Measurements from ENCODE around the gene CA12. TPM values are rescaled to one million over a fixed set of nuclear protein-coding genes. Genes with fewer than 3 reads are reported as not detected.

CA12 gene
- total RNA-seq, 2 experiments from 2014 or later, result not detected

GRCh38 chr15:63331456-63331855 lies 50.2 kb downstream of the CA12 start:
- Histone ChIP-seq H3K27ac (ENCODE audit: low read depth in 1 of 2, low read length in 2 of 2) (no peak overlapping the region), H3K36me3 (ENCODE audit: insufficient read depth, low read length) (no peaks in the 10 kb centered on the region), H3K27me3 (ENCODE audit: control insufficient read depth in 1 of 2, insufficient read depth in 2 of 2, low read length in 2 of 2) (no peaks in the 10 kb centered on the region), H3K4me1 (ENCODE audit: insufficient read depth, low read length) (no peaks in the 10 kb centered on the region), H3K4me3 (ENCODE audit: low read length) (no peak overlapping the region), H3K9me3 (ENCODE audit: control insufficient read depth in 1 of 2, insufficient read depth in 1 of 2, low read length in 2 of 2) (no peaks in the 10 kb centered on the region)
- intact Hi-C loops (cut with DNase I, micrococcal nuclease), result no loop called here
- Mint-ChIP-seq H3K27ac (no peak overlapping the region), H3K27me3 (no peaks in the 10 kb centered on the region), H3K4me1 (ENCODE audit: low read depth) (no peaks in the 10 kb centered on the region), H3K36me3 (ENCODE audit: low read depth) (no peaks in the 10 kb centered on the region), H3K9me3 (no peaks in the 10 kb centered on the region), H3K4me3 (no peak overlapping the region)
- ATAC-seq (ENCODE audit: poor library complexity) (no peak), DNase-seq (no peak)
- ChIA-PET CTCF (no interaction called here), POLR2A (no interaction called here)
- TF ChIP-seq, protein P1, sequence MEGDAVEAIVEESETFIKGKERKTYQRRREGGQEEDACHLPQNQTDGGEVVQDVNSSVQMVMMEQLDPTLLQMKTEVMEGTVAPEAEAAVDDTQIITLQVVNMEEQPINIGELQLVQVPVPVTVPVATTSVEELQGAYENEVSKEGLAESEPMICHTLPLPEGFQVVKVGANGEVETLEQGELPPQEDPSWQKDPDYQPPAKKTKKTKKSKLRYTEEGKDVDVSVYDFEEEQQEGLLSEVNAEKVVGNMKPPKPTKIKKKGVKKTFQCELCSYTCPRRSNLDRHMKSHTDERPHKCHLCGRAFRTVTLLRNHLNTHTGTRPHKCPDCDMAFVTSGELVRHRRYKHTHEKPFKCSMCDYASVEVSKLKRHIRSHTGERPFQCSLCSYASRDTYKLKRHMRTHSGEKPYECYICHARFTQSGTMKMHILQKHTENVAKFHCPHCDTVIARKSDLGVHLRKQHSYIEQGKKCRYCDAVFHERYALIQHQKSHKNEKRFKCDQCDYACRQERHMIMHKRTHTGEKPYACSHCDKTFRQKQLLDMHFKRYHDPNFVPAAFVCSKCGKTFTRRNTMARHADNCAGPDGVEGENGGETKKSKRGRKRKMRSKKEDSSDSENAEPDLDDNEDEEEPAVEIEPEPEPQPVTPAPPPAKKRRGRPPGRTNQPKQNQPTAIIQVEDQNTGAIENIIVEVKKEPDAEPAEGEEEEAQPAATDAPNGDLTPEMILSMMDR (IDR thresholded peaks at IDR 0.05), result no peak

DNA sequence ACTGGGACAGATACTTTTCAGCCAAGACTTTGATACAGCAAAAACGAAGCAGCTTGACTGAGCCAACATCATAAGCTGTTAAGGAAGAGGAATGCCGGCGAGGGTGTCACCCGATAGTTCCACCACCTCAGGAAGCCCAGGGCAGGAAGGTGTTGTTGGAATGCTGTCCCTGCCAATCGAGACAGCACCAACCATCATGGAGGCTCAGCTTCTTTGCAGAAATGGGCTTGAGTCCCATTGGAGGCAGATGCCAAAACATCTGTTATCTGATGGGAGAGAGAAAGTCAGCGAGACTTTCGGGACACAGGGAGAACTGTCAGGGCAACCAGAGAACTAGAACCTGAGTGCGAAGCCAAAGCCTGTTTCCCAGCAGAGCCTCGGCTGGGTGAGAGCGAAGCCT lies 50.7 kb downstream of the CA12 start:
- H3K36me3 Mint-ChIP-seq (ENCODE audit: low read depth), result no peaks in the 10 kb centered on the region
- ChIA-PET POLR2A (no interaction called here), CTCF (no interaction called here)
- no peak overlapping the region for H3K4me3 ChIP-seq (ENCODE audit: low read length)
- TF ChIP-seq, protein P1 (IDR thresholded peaks at IDR 0.05), result no peak
- H3K27ac Mint-ChIP-seq, result no peak overlapping the region
- intact Hi-C loops (cut with DNase I, micrococcal nuclease), result no loop called here
- H3K27ac ChIP-seq (ENCODE audit: low read depth in 1 of 2, low read length in 2 of 2), result no peak overlapping the region
- ATAC-seq (ENCODE audit: poor library complexity) (no peak), DNase-seq (no peak)
- H3K27me3 Mint-ChIP-seq, result no peaks in the 10 kb centered on the region
- H3K9me3 Mint-ChIP-seq, result no peaks in the 10 kb centered on the region
- no peaks in the 10 kb centered on the region for H3K4me1 Mint-ChIP-seq (ENCODE audit: low read depth)
- H3K27me3 ChIP-seq (ENCODE audit: control insufficient read depth in 1 of 2, insufficient read depth in 2 of 2, low read length in 2 of 2), result no peaks in the 10 kb centered on the region
- no peaks in the 10 kb centered on the region for H3K9me3 ChIP-seq (ENCODE audit: control insufficient read depth in 1 of 2, insufficient read depth in 1 of 2, low read length in 2 of 2)
- H3K4me1 ChIP-seq (ENCODE audit: insufficient read depth, low read length), result no peaks in the 10 kb centered on the region
- H3K36me3 ChIP-seq (ENCODE audit: insufficient read depth, low read length), result no peaks in the 10 kb centered on the region
- no peak overlapping the region for H3K4me3 Mint-ChIP-seq

DNA sequence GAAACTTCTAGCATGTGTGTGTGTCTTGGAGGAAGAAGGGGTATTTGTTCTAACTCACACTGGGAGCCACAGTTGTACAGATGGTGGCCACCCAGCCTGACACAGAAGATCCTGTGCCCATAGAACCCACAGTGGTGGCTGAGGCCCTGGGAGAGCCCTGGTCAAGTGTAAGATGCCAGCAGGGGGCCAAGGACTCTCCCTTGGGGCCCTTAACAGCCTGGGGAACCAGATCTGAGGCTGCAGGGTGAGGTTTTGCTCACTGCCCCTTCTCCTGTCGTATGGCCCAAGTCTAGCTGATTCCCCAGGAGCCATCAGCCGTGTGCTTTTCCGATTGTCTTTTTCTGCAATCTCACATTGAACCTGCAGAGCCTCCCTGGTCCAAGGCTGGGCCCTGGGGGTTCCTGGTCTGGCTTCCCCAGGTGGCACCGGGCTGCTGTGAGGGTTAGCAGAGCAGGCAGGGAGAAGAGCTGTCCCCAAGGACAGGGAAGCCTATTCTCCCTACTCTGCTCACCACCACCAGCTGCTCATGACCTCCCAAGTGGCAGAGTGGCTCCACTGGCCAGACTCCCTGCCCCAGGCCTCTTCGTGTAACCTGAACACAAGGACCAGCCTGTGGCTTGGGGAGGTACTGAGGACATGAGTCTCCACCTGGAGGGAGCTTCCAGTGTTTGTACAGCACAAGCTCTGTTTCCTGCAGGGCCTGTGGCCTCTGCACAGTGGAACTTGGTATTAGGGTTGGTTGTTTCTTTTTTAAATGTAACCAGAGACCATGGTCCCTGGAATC lies 51.9 kb downstream of the CA12 start:
- Histone ChIP-seq H3K4me3 (ENCODE audit: low read length) (no peak overlapping the region), H3K36me3 (ENCODE audit: insufficient read depth, low read length) (no peaks in the 10 kb centered on the region), H3K27ac (ENCODE audit: low read depth in 1 of 2, low read length in 2 of 2) (no peak overlapping the region), H3K9me3 (ENCODE audit: control insufficient read depth in 1 of 2, insufficient read depth in 1 of 2, low read length in 2 of 2) (no peaks in the 10 kb centered on the region), H3K4me1 (ENCODE audit: insufficient read depth, low read length) (no peaks in the 10 kb centered on the region), H3K27me3 (ENCODE audit: control insufficient read depth in 1 of 2, insufficient read depth in 2 of 2, low read length in 2 of 2) (no peaks in the 10 kb centered on the region)
- ATAC-seq (ENCODE audit: poor library complexity), result no peak
- Mint-ChIP-seq H3K4me1 (ENCODE audit: low read depth) (no peaks in the 10 kb centered on the region), H3K36me3 (ENCODE audit: low read depth) (no peaks in the 10 kb centered on the region), H3K27ac (no peak overlapping the region), H3K4me3 (no peak overlapping the region), H3K9me3 (no peaks in the 10 kb centered on the region), H3K27me3 (no peaks in the 10 kb centered on the region)
- CTCF ChIA-PET, result no interaction called here
- POLR2A ChIA-PET, result no interaction called here
- intact Hi-C loops (cut with DNase I, micrococcal nuclease), result no loop called here
- TF ChIP-seq, protein P1 (IDR thresholded peaks at IDR 0.05), result no peak
- no peak for DNase-seq
